Measurements from ENCODE around the gene AOC2. TPM values are rescaled to one million over a fixed set of nuclear protein-coding genes. Genes with fewer than 3 reads are reported as not detected.

The AOC2 gene, protein sequence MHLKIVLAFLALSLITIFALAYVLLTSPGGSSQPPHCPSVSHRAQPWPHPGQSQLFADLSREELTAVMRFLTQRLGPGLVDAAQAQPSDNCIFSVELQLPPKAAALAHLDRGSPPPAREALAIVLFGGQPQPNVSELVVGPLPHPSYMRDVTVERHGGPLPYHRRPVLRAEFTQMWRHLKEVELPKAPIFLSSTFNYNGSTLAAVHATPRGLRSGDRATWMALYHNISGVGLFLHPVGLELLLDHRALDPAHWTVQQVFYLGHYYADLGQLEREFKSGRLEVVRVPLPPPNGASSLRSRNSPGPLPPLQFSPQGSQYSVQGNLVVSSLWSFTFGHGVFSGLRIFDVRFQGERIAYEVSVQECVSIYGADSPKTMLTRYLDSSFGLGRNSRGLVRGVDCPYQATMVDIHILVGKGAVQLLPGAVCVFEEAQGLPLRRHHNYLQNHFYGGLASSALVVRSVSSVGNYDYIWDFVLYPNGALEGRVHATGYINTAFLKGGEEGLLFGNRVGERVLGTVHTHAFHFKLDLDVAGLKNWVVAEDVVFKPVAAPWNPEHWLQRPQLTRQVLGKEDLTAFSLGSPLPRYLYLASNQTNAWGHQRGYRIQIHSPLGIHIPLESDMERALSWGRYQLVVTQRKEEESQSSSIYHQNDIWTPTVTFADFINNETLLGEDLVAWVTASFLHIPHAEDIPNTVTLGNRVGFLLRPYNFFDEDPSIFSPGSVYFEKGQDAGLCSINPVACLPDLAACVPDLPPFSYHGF
- 5.2 TPM for polyA plus RNA-seq (2012; ENCODE audit: insufficient read depth, insufficient read length, low read depth)

DNA sequence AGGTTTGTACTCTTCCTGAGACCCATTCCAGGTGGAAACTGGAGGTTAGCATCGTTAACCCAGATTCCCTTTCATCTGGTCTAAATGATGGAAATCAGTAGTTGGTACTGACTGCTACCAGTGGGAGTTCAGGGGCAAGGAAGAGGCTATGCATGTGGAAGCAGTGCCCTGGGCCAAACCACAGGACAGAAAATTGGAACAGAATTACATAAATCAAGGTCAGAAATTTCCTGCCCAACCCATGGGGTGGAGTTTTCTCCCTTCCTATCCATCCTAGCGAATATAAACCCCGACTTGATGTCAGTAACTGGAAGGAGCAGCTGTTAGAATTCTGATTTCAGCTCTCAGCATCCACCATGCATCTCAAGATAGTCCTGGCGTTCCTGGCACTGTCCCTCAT is at the start of gene AOC2:
AOC2 (plus strand) TSS at position 310 of the 400 bp plus-strand sequence; CDS start at position 357, 47 bp downstream.
- no peak for DNase-seq
- Histone ChIP-seq H3K4me3 (ENCODE audit: low read depth, low read length) (no peak within 1 kb of the TSS), H3K36me3 (peaks cover 39% of the 10 kb centered on the region), H3K4me1 (no peaks in the 10 kb centered on the region), H3K9me3 (no peaks in the 10 kb centered on the region), H3K27me3 (no peaks in the 10 kb centered on the region)
- TF ChIP-seq, protein P1, sequence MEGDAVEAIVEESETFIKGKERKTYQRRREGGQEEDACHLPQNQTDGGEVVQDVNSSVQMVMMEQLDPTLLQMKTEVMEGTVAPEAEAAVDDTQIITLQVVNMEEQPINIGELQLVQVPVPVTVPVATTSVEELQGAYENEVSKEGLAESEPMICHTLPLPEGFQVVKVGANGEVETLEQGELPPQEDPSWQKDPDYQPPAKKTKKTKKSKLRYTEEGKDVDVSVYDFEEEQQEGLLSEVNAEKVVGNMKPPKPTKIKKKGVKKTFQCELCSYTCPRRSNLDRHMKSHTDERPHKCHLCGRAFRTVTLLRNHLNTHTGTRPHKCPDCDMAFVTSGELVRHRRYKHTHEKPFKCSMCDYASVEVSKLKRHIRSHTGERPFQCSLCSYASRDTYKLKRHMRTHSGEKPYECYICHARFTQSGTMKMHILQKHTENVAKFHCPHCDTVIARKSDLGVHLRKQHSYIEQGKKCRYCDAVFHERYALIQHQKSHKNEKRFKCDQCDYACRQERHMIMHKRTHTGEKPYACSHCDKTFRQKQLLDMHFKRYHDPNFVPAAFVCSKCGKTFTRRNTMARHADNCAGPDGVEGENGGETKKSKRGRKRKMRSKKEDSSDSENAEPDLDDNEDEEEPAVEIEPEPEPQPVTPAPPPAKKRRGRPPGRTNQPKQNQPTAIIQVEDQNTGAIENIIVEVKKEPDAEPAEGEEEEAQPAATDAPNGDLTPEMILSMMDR (IDR thresholded peaks at IDR 0.05; ENCODE audit: low read depth, low read length) = no peak

DNA sequence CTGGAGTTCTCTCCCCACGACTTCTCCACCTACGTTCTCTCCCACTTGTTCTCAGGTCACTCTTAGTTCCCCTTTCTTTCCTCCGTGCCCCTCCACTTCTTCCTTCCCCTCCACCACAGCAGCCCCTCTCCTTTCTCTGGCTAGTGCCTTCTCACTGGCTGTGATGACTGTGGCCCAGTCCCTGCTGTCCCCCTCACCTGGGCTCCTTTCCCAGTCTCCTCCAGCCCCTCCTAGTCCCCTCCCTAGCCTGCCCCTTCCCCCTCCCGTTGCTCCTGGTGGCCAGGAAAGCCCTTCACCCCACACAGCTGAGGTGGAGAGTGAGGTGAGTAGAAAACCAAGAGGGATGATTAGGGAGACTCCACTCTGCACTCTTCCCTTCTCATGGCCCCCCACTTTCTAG is 49.3 kb upstream of the AOC2 start:
- H3K9me3 ChIP-seq = peaks cover 6% of the 10 kb centered on the region
- H3K4me1 ChIP-seq = no peaks in the 10 kb centered on the region
- no peaks in the 10 kb centered on the region for H3K36me3 ChIP-seq
- peaks cover 5% of the 10 kb centered on the region; the same call in 1 of the 2 replicates for H3K27me3 ChIP-seq
- TF ChIP-seq, protein P1 (IDR thresholded peaks at IDR 0.05; ENCODE audit: low read depth, low read length) = no peak
- DNase-seq = no peak
- no peak overlapping the region for H3K4me3 ChIP-seq (ENCODE audit: low read depth, low read length)

DNA sequence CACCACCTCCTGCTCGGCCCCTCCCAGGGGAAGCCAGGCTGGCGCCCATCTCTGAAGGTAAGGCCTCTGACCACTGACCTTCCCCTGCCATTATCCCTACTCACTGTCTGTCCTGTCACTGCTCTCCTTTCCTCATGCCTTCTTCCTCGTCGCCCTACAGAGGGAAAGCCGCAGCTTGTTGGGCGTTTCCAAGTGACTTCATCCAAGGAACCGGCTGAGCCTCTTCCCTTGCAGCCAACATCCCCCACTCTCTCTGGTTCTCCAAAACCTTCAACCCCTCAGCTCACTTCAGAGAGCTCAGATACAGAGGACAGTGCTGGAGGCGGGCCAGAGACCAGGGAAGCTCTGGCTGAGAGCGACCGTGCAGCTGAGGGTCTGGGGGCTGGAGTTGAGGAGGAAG is 48.9 kb upstream of the AOC2 start:
- H3K4me3 ChIP-seq (ENCODE audit: low read depth, low read length) = no peak overlapping the region
- peaks cover 6% of the 10 kb centered on the region for H3K9me3 ChIP-seq
- TF ChIP-seq, protein P1 (IDR thresholded peaks at IDR 0.05; ENCODE audit: low read depth, low read length) = no peak
- peaks cover 8% of the 10 kb centered on the region; the same call in 1 of the 2 replicates for H3K27me3 ChIP-seq
- no peaks in the 10 kb centered on the region for H3K36me3 ChIP-seq
- H3K4me1 ChIP-seq = no peaks in the 10 kb centered on the region
- DNase-seq = no peak

DNA sequence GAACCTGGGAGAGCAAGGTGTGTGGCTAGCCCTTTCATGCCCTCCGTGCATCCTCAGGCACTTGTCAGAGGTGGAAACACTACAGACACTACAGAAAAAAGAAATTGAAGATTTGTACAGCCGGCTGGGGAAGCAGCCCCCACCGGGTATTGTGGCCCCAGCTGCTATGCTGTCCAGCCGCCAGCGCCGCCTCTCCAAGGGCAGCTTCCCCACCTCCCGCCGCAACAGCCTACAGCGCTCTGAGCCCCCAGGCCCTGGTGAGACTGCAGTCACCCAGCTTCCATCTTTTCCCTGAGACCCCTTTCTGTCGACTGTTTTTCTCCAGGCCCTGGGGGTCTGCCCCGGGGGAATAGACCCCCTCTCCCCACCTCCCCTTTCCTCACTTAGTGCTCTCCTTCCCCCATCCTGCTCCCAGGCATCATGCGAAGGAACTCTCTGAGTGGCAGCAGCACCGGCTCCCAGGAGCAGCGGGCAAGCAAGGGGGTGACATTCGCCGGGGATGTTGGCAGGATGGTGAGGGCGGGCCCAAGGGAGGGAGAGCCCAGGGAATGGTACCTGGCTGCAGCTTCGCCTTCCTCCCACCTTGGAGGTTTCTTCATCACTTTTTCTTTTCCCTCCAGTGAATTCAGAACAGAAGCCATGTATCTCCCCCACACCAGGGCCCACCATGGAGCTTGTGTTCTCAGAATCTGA is 48.2 kb upstream of the AOC2 start:
- Histone ChIP-seq H3K4me3 (ENCODE audit: low read depth, low read length) (no peak overlapping the region), H3K9me3 (peaks cover 6% of the 10 kb centered on the region), H3K36me3 (no peaks in the 10 kb centered on the region), H3K27me3 (peaks cover 5% of the 10 kb centered on the region; the same call in 1 of the 2 replicates), H3K4me1 (no peaks in the 10 kb centered on the region)
- DNase-seq = no peak
- TF ChIP-seq, protein P1 (IDR thresholded peaks at IDR 0.05; ENCODE audit: low read depth, low read length) = no peak

DNA sequence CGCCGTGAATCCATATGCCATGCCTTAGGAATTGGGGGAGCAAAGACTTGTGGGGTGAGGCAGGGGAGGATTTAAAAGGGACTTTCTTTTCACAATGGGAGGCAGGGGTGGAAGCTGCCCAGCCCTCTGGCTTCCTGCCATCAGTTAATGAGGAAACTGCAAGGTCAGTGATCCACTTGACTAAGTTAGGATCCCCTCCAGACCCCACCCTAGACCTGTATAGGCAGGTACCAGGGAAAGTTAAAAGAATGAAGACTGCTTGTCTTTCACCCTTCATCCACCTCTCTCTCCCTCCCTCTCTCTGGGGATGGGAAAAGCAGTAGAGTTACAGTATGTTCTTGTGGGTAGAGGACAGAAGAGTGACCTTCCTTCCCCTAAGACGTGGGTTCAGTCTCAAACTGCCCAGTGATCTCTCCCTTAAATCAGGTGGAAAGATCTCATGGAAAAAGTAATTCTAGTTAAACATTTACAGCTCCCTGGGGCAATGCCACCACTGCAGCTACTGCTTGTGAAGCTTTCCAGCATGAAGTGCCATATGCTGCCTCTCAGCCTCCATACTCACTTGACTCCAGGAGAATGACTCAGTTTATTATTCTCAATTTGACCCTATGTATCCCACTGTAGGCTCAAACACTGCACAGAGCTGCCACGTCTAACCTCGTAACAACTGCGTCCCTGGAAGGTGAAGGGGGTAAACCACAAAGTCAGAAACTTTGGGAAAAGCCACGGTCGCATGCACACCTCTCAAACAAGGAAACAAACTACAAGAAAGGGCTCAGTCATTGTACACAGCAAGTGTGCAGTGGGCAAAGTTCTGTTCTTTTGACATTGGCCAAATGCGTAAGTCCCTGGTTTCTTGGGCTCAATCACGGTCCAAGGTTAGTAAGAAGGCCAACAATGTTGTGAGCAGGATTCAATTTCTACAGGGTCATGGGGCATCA is 47.0 kb upstream of the AOC2 start:
- TF ChIP-seq, protein P1 (IDR thresholded peaks at IDR 0.05; ENCODE audit: low read depth, low read length) = no peak
- Histone ChIP-seq H3K9me3 (peaks cover 6% of the 10 kb centered on the region), H3K27me3 (peaks cover 8% of the 10 kb centered on the region), H3K4me3 (ENCODE audit: low read depth, low read length) (peak overlapping the region; percentile 95), H3K36me3 (no peaks in the 10 kb centered on the region), H3K4me1 (no peaks in the 10 kb centered on the region)
- DNase-seq = no peak
